DND-41 (cell line): ENCODE measurements around the gene MAP1LC3B2.

Source experiments
- ATAC-seq: fragments of 200-7000 bp; cut with Tn5 transposase; 3 replicates; pipeline ENCODE4 v1.9.1; 2021; ENCODE audit warnings: low read depth; ENCODE audit not compliant: insufficient read depth
- DNase-seq: peaks from one replicate; pipeline ENCODE4 v3.0.0-alpha.2; 2020
- H2AFZ ChIP-seq: 2 replicates; pipeline ENCODE4 v1.6.0; 2012; ENCODE audit warnings: low read depth, low read length
- H3K27ac ChIP-seq: 2 replicates; pipeline ENCODE4 v1.5.1; 2012; ENCODE audit warnings: low read length, inconsistent platforms
- H3K27me3 ChIP-seq: fragments of 200-600 bp; sonication (generic); 2 replicates; pipeline ENCODE4 v1.6.0; 2012; ENCODE audit warnings: low read length, mild to moderate bottlenecking, inconsistent platforms; ENCODE audit not compliant: insufficient read depth, poor library complexity
- H3K36me3 ChIP-seq: 2 replicates; pipeline ENCODE4 v1.5.1; 2012; ENCODE audit warnings: low read length, inconsistent platforms; ENCODE audit not compliant: insufficient read depth
- H3K4me1 ChIP-seq: 2 replicates; pipeline ENCODE4 v1.5.1; 2012; ENCODE audit warnings: mild to moderate bottlenecking, low read length; ENCODE audit not compliant: insufficient read depth
- H3K4me2 ChIP-seq: 2 replicates; pipeline ENCODE4 v1.6.0; 2012; ENCODE audit warnings: mild to moderate bottlenecking, moderate library complexity, low read length, inconsistent platforms; ENCODE audit not compliant: insufficient read depth
- H3K4me3 ChIP-seq, 2 experiments: fragments of 200-600 bp in 1 of 2; shearing (Covaris generic) in 1 of 2; 2 replicates each; pipeline ENCODE4 v1.5.1; 2012 to 2016; ENCODE audit warnings: inconsistent platforms in 2 of 2, low read length in 2 of 2, mild to moderate bottlenecking in 2 of 2, low read depth in 1 of 2, moderate library complexity in 1 of 2
- H3K79me2 ChIP-seq: 2 replicates; pipeline ENCODE4 v1.6.0; 2012; ENCODE audit warnings: low read length, inconsistent platforms; ENCODE audit not compliant: insufficient read depth
- H3K9ac ChIP-seq: 2 replicates; pipeline ENCODE4 v1.6.0; 2012; ENCODE audit warnings: low read depth, mild to moderate bottlenecking, inconsistent platforms, low read length, moderate library complexity
- H3K9me3 ChIP-seq: 2 replicates; pipeline ENCODE4 v1.5.1; 2012; ENCODE audit warnings: low read length, moderate library complexity, mild to moderate bottlenecking, inconsistent platforms; ENCODE audit not compliant: insufficient read depth, severe bottlenecking
- H4K20me1 ChIP-seq: 2 replicates; pipeline ENCODE4 v1.6.0; 2012; ENCODE audit warnings: low read length; ENCODE audit not compliant: insufficient read depth
- CTCF ChIP-seq: IDR thresholded peaks from 2 replicates; pipeline ENCODE4 v1.5.1; 2012; ENCODE audit warnings: borderline replicate concordance, low read length, moderate library complexity, mild to moderate bottlenecking; ENCODE audit not compliant: poor library complexity, severe bottlenecking; ENCODE audit errors: extremely low read depth
- EZH2 ChIP-seq: IDR thresholded peaks from 3 replicates; pipeline ENCODE4 v1.6.1; 2012; ENCODE audit warnings: borderline replicate concordance, low read depth, mild to moderate bottlenecking, moderate library complexity, low read length, inconsistent platforms; ENCODE audit not compliant: severe bottlenecking

The MAP1LC3B2 gene

GRCh38 chr12:116594325-116595038, 35.3 kb downstream of the MAP1LC3B2 start:
- Histone ChIP-seq H3K4me2 (peak overlapping the region; percentile 46), H3K27me3 (no peaks in the 10 kb centered on the region), H3K36me3 (no peaks in the 10 kb centered on the region), H3K79me2 (no peaks in the 10 kb centered on the region), H3K9ac (peak overlapping the region; percentile 34), H3K4me1 (peaks cover 24% of the 10 kb centered on the region), H3K27ac (peak overlapping the region; percentile 85), H4K20me1 (no peaks in the 10 kb centered on the region), H3K4me3 (peak overlapping the region in 1 of 2 experiments; percentile 2; a peak in 1 of 4 replicates), H2AFZ (peak overlapping the region; percentile 52), H3K9me3 (no peaks in the 10 kb centered on the region)
- TF ChIP-seq CTCF: no peak
- no peak for TF ChIP-seq EZH2
- DNase-seq (peak; percentile 86), ATAC-seq (peak; percentile 98)

GRCh38 chr12:116595186-116595585, 36.0 kb downstream of the MAP1LC3B2 start:
- no peaks in the 10 kb centered on the region for H4K20me1 ChIP-seq
- ATAC-seq: no peak
- no peaks in the 10 kb centered on the region for H3K79me2 ChIP-seq
- peak overlapping the region; percentile 85 for H3K27ac ChIP-seq
- no peaks in the 10 kb centered on the region for H3K36me3 ChIP-seq
- no peak overlapping the region for H3K4me2 ChIP-seq
- no peak overlapping the region for H2AFZ ChIP-seq
- H3K4me3 ChIP-seq: no peak overlapping the region
- no peak overlapping the region for H3K9ac ChIP-seq
- TF ChIP-seq CTCF: no peak
- no peak for TF ChIP-seq EZH2
- H3K4me1 ChIP-seq: peaks cover 24% of the 10 kb centered on the region
- H3K27me3 ChIP-seq: no peaks in the 10 kb centered on the region
- H3K9me3 ChIP-seq: no peaks in the 10 kb centered on the region
- no peak for DNase-seq

- no peaks in the 10 kb centered on the region for H4K20me1 ChIP-seq
- no peaks in the 10 kb centered on the region for H3K79me2 ChIP-seq
- no peaks in the 10 kb centered on the region for H3K9me3 ChIP-seq
- H3K4me2 ChIP-seq: no peak overlapping the region
- ATAC-seq: no peak
- peak overlapping the region; percentile 85 for H3K27ac ChIP-seq
- no peak overlapping the region for H3K9ac ChIP-seq
- no peak for DNase-seq
- no peak overlapping the region for H3K4me3 ChIP-seq
- no peaks in the 10 kb centered on the region for H3K36me3 ChIP-seq
- H3K27me3 ChIP-seq: no peaks in the 10 kb centered on the region
- H3K4me1 ChIP-seq: peaks cover 24% of the 10 kb centered on the region
- H2AFZ ChIP-seq: no peak overlapping the region
- TF ChIP-seq EZH2 (no peak), CTCF (no peak)
Observed at GRCh38 chr12:116595672-116596071, 36.5 kb downstream of the MAP1LC3B2 start.

GRCh38 chr12:116597886-116598285, 38.7 kb downstream of the MAP1LC3B2 start:
- Histone ChIP-seq H3K36me3 (no peaks in the 10 kb centered on the region), H3K4me3 (no peak overlapping the region), H3K27me3 (no peaks in the 10 kb centered on the region), H3K9me3 (no peaks in the 10 kb centered on the region), H3K4me2 (no peak overlapping the region), H2AFZ (no peak overlapping the region), H3K79me2 (no peaks in the 10 kb centered on the region), H3K9ac (no peak overlapping the region), H3K27ac (no peak overlapping the region), H4K20me1 (no peaks in the 10 kb centered on the region), H3K4me1 (peaks cover 31% of the 10 kb centered on the region)
- no peak for DNase-seq
- no peak for ATAC-seq
- no peak for TF ChIP-seq EZH2
- no peak for TF ChIP-seq CTCF
